HCT116 (cell line): ENCODE measurements around the gene IGFBP1. TPM values are rescaled to one million over a fixed set of nuclear protein-coding genes. Genes with fewer than 3 reads are reported as not detected.

Experiments used
- ATAC-seq: fragments of 200-7000 bp; cut with Tn5 transposase; 2 replicates; pipeline ENCODE4 v1.9.1; 2020; ENCODE audit warnings: mild to moderate bottlenecking, moderate library complexity
- BruUV-seq: library from RNA; stranded (reverse); fragments of 400-500 nt; replicated peaks from 2 replicates; lab custom pipeline; 2021; lab: Mats Ljungman, UMichigan
- CTCF ChIA-PET: fragments of 300-600 bp; sonication (Branson Sonifier 250); formaldehyde crosslinking; loops from one replicate; lab custom pipeline; 2021; ENCODE audit warnings: antibody characterized with exemption; lab: Charles Lee
- POLR2A ChIA-PET: fragments of 300-600, 350-600 bp; sonication (Branson Sonifier 250); formaldehyde crosslinking; loops from one replicate; lab custom pipeline; 2021; ENCODE audit warnings: antibody characterized with exemption; lab: Charles Lee
- RAD21 ChIA-PET, 2 experiments: fragments of 300-600 bp; sonication (Branson Sonifier 250); formaldehyde crosslinking; loops; one replicate each; lab custom pipeline; 2023; ENCODE audit warnings: low total read pairs in 2 of 2; ENCODE audit not compliant: uncharacterized antibody in 2 of 2, unreplicated experiment in 2 of 2, low non-redundant PET in 1 of 2; lab: Charles Lee
- DNase-seq: peaks from one replicate; pipeline ENCODE4 v3.0.0-alpha.2; 2010; ENCODE audit warnings: low read depth, low spot score
- H2AFZ ChIP-seq: fragments of 200-600 bp; shearing (Covaris generic), sonication (generic); 2 replicates; pipeline ENCODE4 v1.6.1; 2017; ENCODE audit warnings: low read depth, mixed run types, mixed read lengths, antibody characterized with exemption, low read length; ENCODE audit not compliant: poor library complexity, severe bottlenecking
- H3K27ac ChIP-seq: 2 replicates; pipeline ENCODE4 v1.5.1; 2012; ENCODE audit warnings: low read depth, low read length
- H3K27me3 ChIP-seq: fragments of 200-600 bp; sonication (generic); 2 replicates; pipeline ENCODE4 v1.6.1; 2016; ENCODE audit warnings: mixed run types, low read length, mixed read lengths; ENCODE audit not compliant: insufficient read depth
- H3K36me3 ChIP-seq, 2 experiments: fragments of 200-500 bp in 1 of 2; fragments of 200-600 bp in 1 of 2; sonication (Bioruptor generic) in 1 of 2; sonication (generic) in 1 of 2; 2 replicates each; pipeline versions ENCODE4 v1.5.1 to v1.6.1; 2014 to 2016; ENCODE audit warnings: low read length in 2 of 2, inconsistent platforms in 1 of 2, mixed read lengths in 1 of 2, mixed run types in 1 of 2; ENCODE audit not compliant: insufficient read depth in 2 of 2, control insufficient read depth in 1 of 2
- H3K4me1 ChIP-seq, 2 experiments: fragments of 200-600 bp in 1 of 2; sonication (generic) in 1 of 2; 2 replicates each; pipeline versions ENCODE4 v1.5.1 to v1.6.1; 2012 to 2017; ENCODE audit warnings: low read length in 2 of 2, inconsistent platforms in 1 of 2, mild to moderate bottlenecking in 1 of 2, mixed read lengths in 1 of 2, mixed run types in 1 of 2, moderate library complexity in 1 of 2; ENCODE audit not compliant: insufficient read depth in 2 of 2, control insufficient read depth in 1 of 2
- H3K4me2 ChIP-seq: fragments of 200-600 bp; sonication (generic); 2 replicates; pipeline ENCODE4 v1.6.1; 2017; ENCODE audit warnings: mixed run types, low read length, mixed read lengths
- H3K4me3 ChIP-seq, 2 experiments: fragments of 200-600 bp in 1 of 2; sonication (generic) in 1 of 2; replicated peaks in 1 of 2; 2 replicates each; pipeline ENCODE4 v1.5.1; 2011 to 2016; ENCODE audit warnings: low read length in 2 of 2, control low read depth in 1 of 2, low read depth in 1 of 2, mild to moderate bottlenecking in 1 of 2, mixed read lengths in 1 of 2, mixed run types in 1 of 2
- H3K79me2 ChIP-seq: fragments of 200-600 bp; sonication (generic); 2 replicates; pipeline ENCODE4 v1.6.1; 2017; ENCODE audit warnings: mild to moderate bottlenecking, mixed run types, low read length, moderate library complexity, mixed read lengths; ENCODE audit not compliant: insufficient read depth
- H3K9ac ChIP-seq: fragments of 200-600 bp; sonication (generic); 2 replicates; pipeline ENCODE4 v1.6.1; 2016; ENCODE audit warnings: low read length, mixed read lengths
- H3K9me2 ChIP-seq: fragments of 200-600 bp; sonication (generic), shearing (Covaris generic); 2 replicates; pipeline ENCODE4 v1.6.1; 2017; ENCODE audit warnings: mixed run types, mild to moderate bottlenecking, moderate library complexity; ENCODE audit not compliant: insufficient read depth
- H3K9me3 ChIP-seq, 2 experiments: fragments of 200-500 bp in 1 of 2; fragments of 200-600 bp in 1 of 2; sonication (Bioruptor generic) in 1 of 2; sonication (generic) in 1 of 2; 2 replicates each; pipeline ENCODE4 v1.6.1; 2014 to 2017; ENCODE audit warnings: low read length in 2 of 2, mixed read lengths in 2 of 2, inconsistent platforms in 1 of 2, low read depth in 1 of 2, mild to moderate bottlenecking in 1 of 2, mixed run types in 1 of 2, moderate library complexity in 1 of 2; ENCODE audit not compliant: control insufficient read depth in 1 of 2, insufficient read depth in 1 of 2
- H4K20me1 ChIP-seq: fragments of 200-600 bp; sonication (generic), shearing (Covaris generic); 2 replicates; pipeline ENCODE4 v1.6.1; 2017; ENCODE audit warnings: mixed run types, mild to moderate bottlenecking, moderate library complexity; ENCODE audit not compliant: insufficient read depth
- ATF3 ChIP-seq: IDR thresholded peaks from 2 replicates; pipeline ENCODE4 v1.6.1; 2012
- CBX3 ChIP-seq: IDR thresholded peaks from 2 replicates; pipeline ENCODE4 v1.6.1; 2012; ENCODE audit warnings: low read depth
- EGR1 ChIP-seq: IDR thresholded peaks from 2 replicates; pipeline ENCODE4 v1.6.1; 2012; ENCODE audit warnings: low read depth
- EZH2 ChIP-seq: fragments of 200-600 bp; sonication (generic); IDR thresholded peaks from 2 replicates; pipeline ENCODE4 v1.6.1; 2017; ENCODE audit warnings: antibody characterized with exemption, mixed run types
- JUND ChIP-seq: IDR thresholded peaks from 2 replicates; pipeline ENCODE4 v1.6.1; 2012
- POLR2A ChIP-seq: IDR thresholded peaks from 2 replicates; pipeline ENCODE4 v1.7.0; 2011; ENCODE audit warnings: borderline replicate concordance; ENCODE audit not compliant: insufficient read depth, insufficient read length; ENCODE audit errors: extremely low read depth
- POLR2AphosphoS5 ChIP-seq: IDR thresholded peaks from 2 replicates; pipeline ENCODE4 v1.6.1; 2011; ENCODE audit warnings: mild to moderate bottlenecking, low read depth, low read length, moderate library complexity
- SIN3A ChIP-seq: IDR thresholded peaks from 2 replicates; pipeline ENCODE4 v1.6.1; 2012; ENCODE audit warnings: low read depth
- SP1 ChIP-seq: IDR thresholded peaks from 2 replicates; pipeline ENCODE4 v1.6.1; 2012; ENCODE audit warnings: low read depth
- ZBTB33 ChIP-seq: IDR thresholded peaks from 2 replicates; pipeline ENCODE4 v1.6.1; 2011; ENCODE audit warnings: mild to moderate bottlenecking, low read length, moderate library complexity; ENCODE audit not compliant: insufficient replicate concordance; ENCODE audit errors: extremely low read depth
- intact Hi-C: fragments of 100-400 bp; cut with micrococcal nuclease; formaldehyde crosslinking; loops from 2 replicates; pipeline ENCODE4 v1.10.0; 2022
- total RNA-seq: library from RNA; stranded (reverse); gene quantifications from one replicate; pipeline ENCODE4 v1.2.1, GENCODE V29; 2021; ENCODE audit not compliant: unreplicated experiment

The IGFBP1 gene
- total RNA-seq, 1 experiment from 2014 or later: 0.20 TPM

GRCh38 chr7:45930967-45931366, 42.7 kb downstream of the IGFBP1 start:
- ChIA-PET CTCF (no interaction called here), POLR2A (no interaction called here), RAD21 (no interaction called here)
- no peaks in the 10 kb centered on the region for H3K36me3 ChIP-seq
- intact Hi-C loops: no loop called here
- no peak overlapping the region for H3K4me2 ChIP-seq
- H3K9me2 ChIP-seq: no peaks in the 10 kb centered on the region
- no peak overlapping the region for H3K9ac ChIP-seq
- no peaks in the 10 kb centered on the region for H3K9me3 ChIP-seq
- H3K27me3 ChIP-seq: no peaks in the 10 kb centered on the region
- H3K4me3 ChIP-seq: no peak overlapping the region
- H3K27ac ChIP-seq: no peak overlapping the region
- TF ChIP-seq CBX3 (no peak), ATF3 (no peak), SIN3A (no peak), POLR2AphosphoS5 (no peak), ZBTB33 (no peak), EZH2 (no peak), POLR2A (no peak), SP1 (no peak), EGR1 (no peak), JUND (no peak)
- TF ChIP-seq, all 23 proteins: peak for 0
- no peaks in the 10 kb centered on the region for H3K4me1 ChIP-seq
- no peak overlapping the region for H2AFZ ChIP-seq
- no TSS peak for BruUV-seq
- no peaks in the 10 kb centered on the region for H4K20me1 ChIP-seq
- ATAC-seq (no peak), DNase-seq (no peak)
- H3K79me2 ChIP-seq: no peaks in the 10 kb centered on the region
